HG03280 (cell line): ENCODE results near the gene HNF4A.
"Not testable (repeated sequence)": the region's sequence is repeated elsewhere in the genome, so short reads cannot be mapped to it uniquely, and the experiment has no call there.

Source experiments
- ATAC-seq: cut with Tn5 transposase; IDR thresholded peaks from one replicate; pipeline ENCODE4 v1.9.1; 2021; ENCODE audit warnings: mild to moderate bottlenecking, moderate library complexity; ENCODE audit not compliant: unreplicated experiment

The HNF4A gene

GRCh38 chr20:44355498-44356352 lies at the start of gene HNF4A:
TSS of gene HNF4A (plus strand) at chr20:44355699. CDS start at chr20:44355805, 106 bp downstream.
- no peak for ATAC-seq

GRCh38 chr20:44306927-44307326 lies 48.6 kb upstream of the HNF4A start:
- ATAC-seq = no peak

- no peak for ATAC-seq
Measured at GRCh38 chr20:44309763-44310663, 45.5 kb upstream of the HNF4A start.

- ATAC-seq = peak; percentile 91
Measured at GRCh38 chr20:44310664-44311639, 44.5 kb upstream of the HNF4A start, which contains the start of gene FITM2. TSS of gene FITM2 (minus strand) at chr20:44311202. CDS start at chr20:44311148, 54 bp downstream.

- ATAC-seq = no peak
Measured at GRCh38 chr20:44314870-44315269, 40.6 kb upstream of the HNF4A start.

GRCh38 chr20:44319839-44320422 lies 35.6 kb upstream of the HNF4A start:
- no peak for ATAC-seq

GRCh38 chr20:44324343-44324742 lies 31.2 kb upstream of the HNF4A start:
- ATAC-seq = no peak

- no peak for ATAC-seq
Measured at GRCh38 chr20:44326391-44327159, 28.9 kb upstream of the HNF4A start.

- ATAC-seq = not testable (repeated sequence)
Measured at GRCh38 chr20:44327748-44328147, 27.8 kb upstream of the HNF4A start.

GRCh38 chr20:44328428-44328827 lies 27.1 kb upstream of the HNF4A start:
- no peak for ATAC-seq

- ATAC-seq = no peak
Measured at GRCh38 chr20:44331201-44331600, 24.3 kb upstream of the HNF4A start.

GRCh38 chr20:44334306-44334705 lies 21.2 kb upstream of the HNF4A start:
- no peak for ATAC-seq

GRCh38 chr20:44334709-44335108 lies 20.8 kb upstream of the HNF4A start:
- ATAC-seq = no peak

- no peak for ATAC-seq
Measured at GRCh38 chr20:44335675-44336074, 19.8 kb upstream of the HNF4A start.

- no peak for ATAC-seq
Measured at GRCh38 chr20:44336086-44336485, 19.4 kb upstream of the HNF4A start.

GRCh38 chr20:44336725-44337380 lies 18.6 kb upstream of the HNF4A start, which contains the start of gene R3HDML:
TSS of gene R3HDML (plus strand) at chr20:44337043. CDS start at chr20:44337158, 115 bp downstream.
- no peak for ATAC-seq

GRCh38 chr20:44342248-44342647 lies 13.3 kb upstream of the HNF4A start:
- ATAC-seq = no peak

GRCh38 chr20:44343162-44343675 lies 12.3 kb upstream of the HNF4A start:
- no peak for ATAC-seq
